GM12878 (cell line): ENCODE data around the gene IL17RA. TPM values are rescaled to one million over a fixed set of nuclear protein-coding genes. Genes with fewer than 3 reads are reported as not detected.

Source experiments
- ATAC-seq: fragments of 200-7000 bp; cut with Tn5 transposase; 3 replicates; pipeline ENCODE4 v1.9.1; 2020; ENCODE audit warnings: mild to moderate bottlenecking, moderate library complexity
- BruUV-seq: library from RNA; stranded (reverse); fragments of 400-500 nt; replicated peaks from 2 replicates; lab custom pipeline; 2021; lab: Mats Ljungman, UMichigan
- CTCF ChIA-PET: fragments of 300-600 bp; sonication (Branson Sonifier 250); formaldehyde crosslinking; extraction: SDS; loops from one replicate; lab custom pipeline; 2021; ENCODE audit warnings: inconsistent platforms; lab: Yijun Ruan, JAX
- POLR2A ChIA-PET: fragments of 350-600 bp; formaldehyde crosslinking; extraction: SDS; loops from one replicate; lab custom pipeline; 2021; ENCODE audit warnings: inconsistent platforms; lab: Charles Lee
- RAD21 ChIA-PET: fragments of 300-600 bp; sonication (Branson Sonifier 250); formaldehyde crosslinking; loops from one replicate; lab custom pipeline; 2023; ENCODE audit warnings: antibody characterized with exemption; ENCODE audit not compliant: unreplicated experiment; lab: Charles Lee
- SMC1A ChIA-PET: fragments of 300-600 bp; sonication (Branson Sonifier 250); formaldehyde crosslinking; loops from one replicate; lab custom pipeline; 2023; ENCODE audit not compliant: unreplicated experiment, uncharacterized antibody; lab: Charles Lee
- DNase-seq: peaks from one replicate; pipeline ENCODE4 v3.0.0-alpha.2; 2011; ENCODE audit warnings: low read depth, low spot score
- FAIRE-seq: peaks from 3 replicates; lab custom pipeline; 2011; peaks lifted over from hg19 to GRCh38; lab: Jason Lieb, UNC
- H2AFZ ChIP-seq: 2 replicates; pipeline ENCODE4 v1.6.0; 2011; ENCODE audit warnings: low read depth, low read length, control low read depth; ENCODE audit not compliant: control insufficient read depth
- H3K27ac ChIP-seq: 2 replicates; pipeline ENCODE4 v1.5.1; 2011; ENCODE audit warnings: control low read depth; ENCODE audit not compliant: control insufficient read depth, insufficient read depth
- H3K27me3 ChIP-seq, 2 experiments: replicated peaks in 1 of 2; 2 replicates each; pipeline versions ENCODE4 v1.6.0 to v1.6.1; 2011; ENCODE audit warnings: low read length in 1 of 2; ENCODE audit not compliant: control insufficient read depth in 2 of 2, insufficient read depth in 2 of 2
- H3K36me3 ChIP-seq, 2 experiments: 2 replicates each; pipeline ENCODE4 v1.5.1; 2011; ENCODE audit warnings: low read length in 1 of 2; ENCODE audit not compliant: control insufficient read depth in 2 of 2, insufficient read depth in 2 of 2
- H3K4me1 ChIP-seq: 2 replicates; pipeline ENCODE4 v1.6.1; 2011; ENCODE audit warnings: mild to moderate bottlenecking, low read length, moderate library complexity, mixed read lengths; ENCODE audit not compliant: control insufficient read depth, insufficient read depth
- H3K4me2 ChIP-seq: 2 replicates; pipeline ENCODE4 v1.6.0; 2011; ENCODE audit warnings: control low read depth; ENCODE audit not compliant: control insufficient read depth, insufficient read depth
- H3K4me3 ChIP-seq: fragments of 200-600 bp; sonication (generic); 2 replicates; pipeline ENCODE4 v1.5.1; 2016
- H3K79me2 ChIP-seq: 2 replicates; pipeline ENCODE4 v1.6.0; 2011; ENCODE audit warnings: low read length; ENCODE audit not compliant: control insufficient read depth, insufficient read depth
- H3K9ac ChIP-seq: 2 replicates; pipeline ENCODE4 v1.8.0; 2011; ENCODE audit warnings: low read length, control low read depth, mixed read lengths; ENCODE audit not compliant: control insufficient read depth, insufficient read depth
- H3K9me3 ChIP-seq: replicated peaks from 3 replicates; pipeline ENCODE4 v1.5.1; 2011; ENCODE audit warnings: mild to moderate bottlenecking, low read length; ENCODE audit not compliant: control insufficient read depth, insufficient read depth
- H4K20me1 ChIP-seq: 2 replicates; pipeline ENCODE4 v1.6.0; 2011; ENCODE audit not compliant: control insufficient read depth, insufficient read depth
- CBFB ChIP-seq: IDR thresholded peaks from 2 replicates; pipeline ENCODE4 v1.6.1; 2016; ENCODE audit warnings: antibody characterized with exemption, low read depth
- ESRRA ChIP-seq: IDR thresholded peaks from 2 replicates; pipeline ENCODE4 v1.6.1; 2012; ENCODE audit warnings: mild to moderate bottlenecking, low read length, improper control_type of control experiment
- LARP7 ChIP-seq: fragments of 450-650 bp; IDR thresholded peaks from 2 replicates; pipeline ENCODE4 v1.6.1; 2017; ENCODE audit warnings: mild to moderate bottlenecking
- MEF2B ChIP-seq: fragments of 450-650 bp; IDR thresholded peaks from 2 replicates; pipeline ENCODE4 v1.6.1; 2018; ENCODE audit warnings: mild to moderate bottlenecking, moderate library complexity; ENCODE audit not compliant: partially characterized antibody, poor library complexity, severe bottlenecking
- MTA3 ChIP-seq: IDR thresholded peaks from 2 replicates; pipeline ENCODE4 v1.6.1; 2012; ENCODE audit warnings: low read length, inconsistent platforms, borderline replicate concordance
- NFIC ChIP-seq: IDR thresholded peaks from 2 replicates; pipeline ENCODE4 v1.6.1; 2012; ENCODE audit warnings: low read depth, mild to moderate bottlenecking, inconsistent platforms, low read length, moderate library complexity
- NFYB ChIP-seq: IDR thresholded peaks from 2 replicates; pipeline ENCODE4 v1.6.1; 2011; ENCODE audit warnings: low read depth, mild to moderate bottlenecking, low read length, improper control_type of control experiment, moderate library complexity; ENCODE audit not compliant: insufficient read depth
- SMAD5 ChIP-seq: IDR thresholded peaks from 2 replicates; pipeline ENCODE4 v1.6.1; 2016; ENCODE audit warnings: antibody characterized with exemption, low read depth
- SMC3 ChIP-seq: IDR thresholded peaks from 2 replicates; pipeline ENCODE4 v1.6.1; 2011; ENCODE audit warnings: low read length, improper control_type of control experiment, borderline replicate concordance
- SREBF1 ChIP-seq: IDR thresholded peaks from 2 replicates; pipeline ENCODE4 v1.6.1; 2012; ENCODE audit warnings: mild to moderate bottlenecking, low read length
- WGBS: methylation state at CpG from one replicate; pipeline ENCODE4 v1.1.6; 2016; ENCODE audit warnings: low lambda C conversion rate; ENCODE audit not compliant: insufficient replicate concordance, insufficient coverage; ENCODE audit errors: missing lambda C conversion rate; 5-methylcytosine and 5-hydroxymethylcytosine counted together
- in situ Hi-C: fragments of 300-500 bp; cut with MboI; formaldehyde crosslinking; loops from 9 replicates; pipeline ENCODE4 v1.14.3; 2018; ENCODE audit warnings: mixed read lengths
- intact Hi-C: fragments of 100-400 bp; cut with micrococcal nuclease; formaldehyde crosslinking; loops from one replicate; pipeline ENCODE4 v1.14.2; 2022; ENCODE audit not compliant: unreplicated experiment
- polyA plus RNA-seq, 11 experiments: library from polyadenylated mRNA; depleted of rRNA in 4 of 11; unstranded in 6 of 11; stranded (reverse) in 5 of 11; fragments of >200 nt; fragmentation: Nextera tagmentation in 4 of 11; fragmentation: Illumina TruSeq in 1 of 11; extraction: Ambion mirVana in 4 of 11; extraction: Trizol in 1 of 11; gene quantifications; 1 replicate in 1 of 11; 2 replicates in 10 of 11; pipeline versions ENCODE4 v1.2.1 to v1.2.3, GENCODE V29; 2011 to 2016; ENCODE audit warnings: inconsistent platforms in 2 of 11, missing spikeins in 2 of 11, low read depth in 1 of 11
- total RNA-seq, 4 experiments: library from RNA; depleted of rRNA in 3 of 4; stranded (reverse); fragments of >200 nt in 3 of 4; fragmentation: Illumina TruSeq in 1 of 4; extraction: Trizol in 1 of 4; gene quantifications; 2 replicates each; pipeline versions ENCODE4 v1.2.1 to v1.2.3, GENCODE V29; 2013 to 2021
- TF ChIP-seq, protein P1 (sequence below), 3 experiments: IDR thresholded peaks in 2 of 3; conservative IDR thresholded peaks in 1 of 3; 2 replicates each; pipeline ENCODE4 v1.5.1; 2011; ENCODE audit warnings: low read depth in 3 of 3, low read length in 3 of 3, mild to moderate bottlenecking in 3 of 3, control low read depth in 2 of 3, moderate library complexity in 2 of 3, inconsistent platforms in 1 of 3, mixed read lengths in 1 of 3; ENCODE audit not compliant: control insufficient read depth in 2 of 3, insufficient read depth in 1 of 3; ENCODE audit errors: extremely low read depth in 1 of 3
- TF ChIP-seq, protein P2 (sequence below): fragments of 450-650 bp; IDR thresholded peaks from 2 replicates; pipeline ENCODE4 v1.6.1; 2016; ENCODE audit warnings: mild to moderate bottlenecking, moderate library complexity, borderline replicate concordance
- TF ChIP-seq, protein P3 (sequence below): IDR thresholded peaks from 2 replicates; pipeline ENCODE4 v1.6.1; 2012; ENCODE audit warnings: low read depth, low read length, improper control_type of control experiment

Gene IL17RA
- total and polyA plus RNA-seq, 10 of the 15 experiments (the other 5 are each of a cell fraction or from before 2014, with no cell fraction given): 0.71 to 10.2 (median 4.2) TPM

DNA sequence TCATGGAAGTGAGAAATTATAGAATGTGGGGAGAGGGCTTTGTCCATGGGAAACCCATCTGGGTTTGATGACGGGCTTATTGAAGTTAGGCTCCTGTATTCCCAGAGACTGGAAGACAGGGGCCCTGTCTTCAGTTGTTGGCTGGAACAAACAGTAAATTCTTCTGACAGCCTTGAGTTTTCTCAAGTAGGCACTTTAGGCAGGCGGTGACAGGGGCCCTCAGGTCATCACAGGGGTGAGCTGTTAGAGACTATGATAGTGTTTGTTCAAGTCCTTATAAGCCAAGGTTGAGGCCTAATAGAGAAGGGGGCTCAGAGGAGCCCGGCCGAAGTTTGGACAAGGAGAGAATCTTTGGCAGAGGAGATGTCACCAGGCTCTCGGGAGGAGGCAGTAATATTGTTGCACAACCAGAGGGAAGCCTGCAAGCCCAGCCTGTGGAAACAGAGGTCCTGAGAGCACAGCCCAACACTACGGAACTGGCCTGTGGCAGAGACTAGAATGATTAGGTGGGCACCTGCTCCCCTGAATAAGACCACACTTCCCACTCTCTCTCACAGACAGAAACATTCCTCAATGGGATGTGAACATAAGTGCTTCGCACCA is 20.2 kb upstream of the IL17RA start:
- Histone ChIP-seq H3K9ac (no peak overlapping the region), H2AFZ (no peak overlapping the region), H3K9me3 (no peaks in the 10 kb centered on the region), H3K27ac (no peak overlapping the region), H3K4me2 (no peak overlapping the region), H3K27me3 (no peaks in the 10 kb centered on the region), H3K4me3 (no peak overlapping the region), H4K20me1 (no peaks in the 10 kb centered on the region), H3K4me1 (no peaks in the 10 kb centered on the region), H3K36me3 (peaks cover 0 to 5% of the 10 kb centered on the region in 2 experiments; a peak in 2 of 4 replicates), H3K79me2 (no peaks in the 10 kb centered on the region)
- no peak for TF ChIP-seq SMAD5
- no peak for TF ChIP-seq SREBF1
- TF ChIP-seq SMC3: no peak
- no peak for TF ChIP-seq NFYB
- TF ChIP-seq LARP7: no peak
- no peak for TF ChIP-seq ESRRA
- TF ChIP-seq MTA3: no peak
- TF ChIP-seq CBFB: no peak
- TF ChIP-seq, protein P1, sequence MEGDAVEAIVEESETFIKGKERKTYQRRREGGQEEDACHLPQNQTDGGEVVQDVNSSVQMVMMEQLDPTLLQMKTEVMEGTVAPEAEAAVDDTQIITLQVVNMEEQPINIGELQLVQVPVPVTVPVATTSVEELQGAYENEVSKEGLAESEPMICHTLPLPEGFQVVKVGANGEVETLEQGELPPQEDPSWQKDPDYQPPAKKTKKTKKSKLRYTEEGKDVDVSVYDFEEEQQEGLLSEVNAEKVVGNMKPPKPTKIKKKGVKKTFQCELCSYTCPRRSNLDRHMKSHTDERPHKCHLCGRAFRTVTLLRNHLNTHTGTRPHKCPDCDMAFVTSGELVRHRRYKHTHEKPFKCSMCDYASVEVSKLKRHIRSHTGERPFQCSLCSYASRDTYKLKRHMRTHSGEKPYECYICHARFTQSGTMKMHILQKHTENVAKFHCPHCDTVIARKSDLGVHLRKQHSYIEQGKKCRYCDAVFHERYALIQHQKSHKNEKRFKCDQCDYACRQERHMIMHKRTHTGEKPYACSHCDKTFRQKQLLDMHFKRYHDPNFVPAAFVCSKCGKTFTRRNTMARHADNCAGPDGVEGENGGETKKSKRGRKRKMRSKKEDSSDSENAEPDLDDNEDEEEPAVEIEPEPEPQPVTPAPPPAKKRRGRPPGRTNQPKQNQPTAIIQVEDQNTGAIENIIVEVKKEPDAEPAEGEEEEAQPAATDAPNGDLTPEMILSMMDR (IDR thresholded peaks at IDR 0.05 in 2 of 3, conservative IDR thresholded peaks at IDR 0.05 in 1 of 3; ENCODE audit: control insufficient read depth in 2 of 3, extremely low read depth in 1 of 3, insufficient read depth in 1 of 3, low read depth in 3 of 3, low read length in 3 of 3): no peak
- TF ChIP-seq MEF2B: no peak
- TF ChIP-seq, protein P2, sequence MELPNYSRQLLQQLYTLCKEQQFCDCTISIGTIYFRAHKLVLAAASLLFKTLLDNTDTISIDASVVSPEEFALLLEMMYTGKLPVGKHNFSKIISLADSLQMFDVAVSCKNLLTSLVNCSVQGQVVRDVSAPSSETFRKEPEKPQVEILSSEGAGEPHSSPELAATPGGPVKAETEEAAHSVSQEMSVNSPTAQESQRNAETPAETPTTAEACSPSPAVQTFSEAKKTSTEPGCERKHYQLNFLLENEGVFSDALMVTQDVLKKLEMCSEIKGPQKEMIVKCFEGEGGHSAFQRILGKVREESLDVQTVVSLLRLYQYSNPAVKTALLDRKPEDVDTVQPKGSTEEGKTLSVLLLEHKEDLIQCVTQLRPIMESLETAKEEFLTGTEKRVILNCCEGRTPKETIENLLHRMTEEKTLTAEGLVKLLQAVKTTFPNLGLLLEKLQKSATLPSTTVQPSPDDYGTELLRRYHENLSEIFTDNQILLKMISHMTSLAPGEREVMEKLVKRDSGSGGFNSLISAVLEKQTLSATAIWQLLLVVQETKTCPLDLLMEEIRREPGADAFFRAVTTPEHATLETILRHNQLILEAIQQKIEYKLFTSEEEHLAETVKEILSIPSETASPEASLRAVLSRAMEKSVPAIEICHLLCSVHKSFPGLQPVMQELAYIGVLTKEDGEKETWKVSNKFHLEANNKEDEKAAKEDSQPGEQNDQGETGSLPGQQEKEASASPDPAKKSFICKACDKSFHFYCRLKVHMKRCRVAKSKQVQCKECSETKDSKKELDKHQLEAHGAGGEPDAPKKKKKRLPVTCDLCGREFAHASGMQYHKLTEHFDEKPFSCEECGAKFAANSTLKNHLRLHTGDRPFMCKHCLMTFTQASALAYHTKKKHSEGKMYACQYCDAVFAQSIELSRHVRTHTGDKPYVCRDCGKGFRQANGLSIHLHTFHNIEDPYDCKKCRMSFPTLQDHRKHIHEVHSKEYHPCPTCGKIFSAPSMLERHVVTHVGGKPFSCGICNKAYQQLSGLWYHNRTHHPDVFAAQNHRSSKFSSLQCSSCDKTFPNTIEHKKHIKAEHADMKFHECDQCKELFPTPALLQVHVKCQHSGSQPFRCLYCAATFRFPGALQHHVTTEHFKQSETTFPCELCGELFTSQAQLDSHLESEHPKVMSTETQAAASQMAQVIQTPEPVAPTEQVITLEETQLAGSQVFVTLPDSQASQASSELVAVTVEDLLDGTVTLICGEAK: no peak
- no peak for TF ChIP-seq NFIC
- TF ChIP-seq, protein P3, sequence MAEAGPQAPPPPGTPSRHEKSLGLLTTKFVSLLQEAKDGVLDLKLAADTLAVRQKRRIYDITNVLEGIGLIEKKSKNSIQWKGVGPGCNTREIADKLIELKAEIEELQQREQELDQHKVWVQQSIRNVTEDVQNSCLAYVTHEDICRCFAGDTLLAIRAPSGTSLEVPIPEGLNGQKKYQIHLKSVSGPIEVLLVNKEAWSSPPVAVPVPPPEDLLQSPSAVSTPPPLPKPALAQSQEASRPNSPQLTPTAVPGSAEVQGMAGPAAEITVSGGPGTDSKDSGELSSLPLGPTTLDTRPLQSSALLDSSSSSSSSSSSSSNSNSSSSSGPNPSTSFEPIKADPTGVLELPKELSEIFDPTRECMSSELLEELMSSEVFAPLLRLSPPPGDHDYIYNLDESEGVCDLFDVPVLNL: no peak
- ATAC-seq (no peak), FAIRE-seq (no peak), DNase-seq (no peak)
- WGBS: 89% methylated on average over 7 of the region's 7 CpGs
- intact Hi-C loops: no loop called here
- SMC1A ChIA-PET: no interaction called here
- POLR2A ChIA-PET: no interaction called here
- BruUV-seq: no TSS peak
- RAD21 ChIA-PET: no interaction called here
- CTCF ChIA-PET: interaction anchor here (0.7 kb wide), 1 partner anchor 437 kb away, joined by 3 read pairs; no protein-coding TSS in a partner anchor
- in situ Hi-C loops: no loop called here
